GM12801 (cell line): ENCODE measurements around the gene MARK1.

Experiments
- CTCF ChIP-seq: IDR thresholded peaks from one replicate; pipeline ENCODE4 v1.5.1; 2011; ENCODE audit warnings: control low read depth; ENCODE audit not compliant: insufficient read length; ENCODE audit errors: extremely low read depth

MARK1 gene

DNA sequence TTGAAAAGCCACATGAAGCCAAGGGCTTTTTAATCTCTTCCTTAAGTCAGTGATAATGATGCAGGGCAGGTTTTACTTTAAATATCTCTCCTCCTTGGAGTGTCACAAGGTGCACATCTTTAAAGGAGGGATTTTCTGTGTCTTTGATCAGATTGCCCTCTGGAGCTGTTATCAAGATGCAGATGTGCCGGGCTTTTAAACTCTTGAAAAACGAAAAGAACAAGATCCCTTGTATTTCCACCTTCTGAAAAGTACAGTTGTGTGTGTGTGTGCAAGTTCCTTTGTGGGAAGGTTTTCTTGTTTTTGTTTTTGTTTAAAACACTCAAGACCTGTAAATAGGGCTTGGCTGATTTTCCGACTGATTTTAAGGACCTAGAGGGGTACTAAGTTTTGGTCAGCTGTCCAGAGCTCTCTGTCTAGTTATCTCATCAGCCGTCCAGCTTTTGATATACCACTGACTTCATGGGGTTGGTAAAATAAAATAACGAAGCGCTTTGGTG lies 1.6 kb downstream of the MARK1 start:
- no peak for TF ChIP-seq CTCF

DNA sequence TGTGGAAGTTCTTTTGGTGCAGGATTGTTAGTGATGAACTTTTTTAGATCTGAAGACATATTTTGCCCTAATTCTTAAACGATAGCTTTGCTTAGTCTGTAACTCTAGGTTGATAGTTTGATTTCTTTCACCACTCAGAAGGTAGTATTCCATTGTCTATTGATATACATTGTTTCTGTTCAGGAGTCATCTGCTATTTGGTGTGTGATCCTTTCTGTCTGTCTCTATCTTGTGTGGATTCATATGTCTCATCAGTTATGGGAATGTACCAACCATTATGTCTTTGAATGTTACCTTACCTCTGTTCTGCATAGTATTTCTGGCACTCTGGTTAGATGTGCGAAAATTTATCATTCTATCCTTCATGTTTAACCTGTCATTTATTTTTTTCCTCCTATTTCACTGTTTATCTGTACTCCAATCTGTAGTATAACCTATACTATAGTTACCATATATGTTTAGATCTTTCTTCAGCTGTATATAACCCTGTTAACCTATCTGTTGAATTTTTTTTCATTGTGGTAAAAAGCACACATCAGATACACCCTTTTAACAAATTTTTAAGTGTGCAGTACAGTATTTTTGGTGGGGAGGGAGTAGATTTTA lies 5.7 kb downstream of the MARK1 start:
- TF ChIP-seq CTCF: no peak

- TF ChIP-seq CTCF: no peak
Measured at GRCh38 chr1:220544901-220545303, 17.0 kb downstream of the MARK1 start.

GRCh38 chr1:220550811-220551399 lies 23.0 kb downstream of the MARK1 start:
- no peak for TF ChIP-seq CTCF

GRCh38 chr1:220551718-220552117 lies 23.8 kb downstream of the MARK1 start:
- no peak for TF ChIP-seq CTCF

DNA sequence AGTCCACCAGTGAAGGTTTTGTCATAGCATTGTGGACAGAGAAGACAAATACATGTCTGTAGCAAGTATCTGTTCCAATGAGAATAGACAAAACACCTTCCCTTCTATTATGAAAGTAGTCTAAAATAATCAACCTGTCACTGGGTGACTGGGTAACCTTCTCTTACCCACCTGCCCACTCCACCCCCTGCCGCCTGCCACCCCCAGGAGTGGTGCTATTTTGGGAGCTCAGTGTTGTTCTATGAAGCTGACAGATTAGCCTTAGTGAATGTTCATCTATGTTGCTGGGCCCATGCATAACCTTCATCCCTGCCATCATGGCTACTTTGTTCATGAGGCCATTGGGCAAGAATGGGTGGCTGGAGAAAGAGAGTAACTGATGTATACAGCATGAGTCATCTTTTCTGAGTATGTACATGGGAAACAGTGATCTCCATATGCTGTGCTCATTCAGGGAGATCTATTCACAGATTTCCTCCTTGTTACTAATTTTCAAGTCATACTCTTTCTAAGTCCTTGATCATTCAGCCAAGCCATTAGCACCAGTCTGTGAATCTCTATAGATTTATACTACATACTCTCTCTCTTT lies 24.8 kb downstream of the MARK1 start:
- no peak for TF ChIP-seq CTCF

DNA sequence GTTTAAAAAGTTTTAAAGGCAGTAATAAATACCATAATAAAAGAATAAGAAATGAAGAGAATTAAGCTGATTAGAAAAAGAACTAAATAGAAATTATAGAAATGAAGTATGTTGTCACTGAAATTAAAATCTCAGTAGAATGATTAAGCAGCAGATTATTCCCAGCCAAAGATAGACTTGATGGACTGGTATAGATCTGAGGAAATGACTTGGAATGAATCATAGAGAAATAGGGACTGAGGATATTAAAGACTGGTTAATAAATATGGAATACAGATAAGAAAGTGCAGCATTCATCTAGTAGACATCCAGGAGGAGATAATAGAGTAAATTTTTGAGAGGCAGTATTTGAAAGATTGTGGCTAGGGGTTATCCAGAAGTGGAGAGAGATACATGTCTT lies 28.7 kb downstream of the MARK1 start:
- no peak for TF ChIP-seq CTCF
